ENCODE measurements around the gene MOV10L1.

The MOV10L1 gene

GRCh38 chr22:50175921-50176849 is 86.4 kb downstream of the MOV10L1 start:
- no peak for DNase-seq (ENCODE audit: low read depth)

GRCh38 chr22:50176850-50177536 is 87.2 kb downstream of the MOV10L1 start:
- DNase-seq (ENCODE audit: low read depth): no peak

- DNase-seq (ENCODE audit: low read depth): no peak
Measured at GRCh38 chr22:50177537-50178470, 88.0 kb downstream of the MOV10L1 start.

GRCh38 chr22:50178471-50178864 is 88.7 kb downstream of the MOV10L1 start:
- no peak for DNase-seq (ENCODE audit: low read depth)

- DNase-seq (ENCODE audit: low read depth): no peak
Measured at GRCh38 chr22:50178871-50179869, 89.4 kb downstream of the MOV10L1 start.

GRCh38 chr22:50179937-50180726 is 90.3 kb downstream of the MOV10L1 start:
- no peak for DNase-seq (ENCODE audit: low read depth)

- no peak for DNase-seq (ENCODE audit: low read depth)
Measured at GRCh38 chr22:50180727-50181521, 91.1 kb downstream of the MOV10L1 start.

GRCh38 chr22:50182176-50183081 is 92.6 kb downstream of the MOV10L1 start:
- no peak for DNase-seq (ENCODE audit: low read depth)

- no peak for DNase-seq (ENCODE audit: low read depth)
Measured at GRCh38 chr22:50183141-50183971, 93.5 kb downstream of the MOV10L1 start.

- no peak for DNase-seq (ENCODE audit: low read depth)
Measured at GRCh38 chr22:50184004-50184901, 94.4 kb downstream of the MOV10L1 start.

- no peak for DNase-seq (ENCODE audit: low read depth)
Measured at GRCh38 chr22:50184902-50185374, 95.1 kb downstream of the MOV10L1 start.

- peak; percentile 84 for DNase-seq (ENCODE audit: low read depth)
Measured at GRCh38 chr22:50185375-50186087, 95.7 kb downstream of the MOV10L1 start, which contains the start of gene TRABD. TRABD (plus strand) TSS chr22:50185913; CDS start chr22:50193061, 7,148 bp downstream.

- DNase-seq (ENCODE audit: low read depth): no peak
Measured at GRCh38 chr22:50186181-50186714, 96.4 kb downstream of the MOV10L1 start.

GRCh38 chr22:50186761-50187523 is 97.1 kb downstream of the MOV10L1 start:
- no peak for DNase-seq (ENCODE audit: low read depth)

All from T follicular helper cell (primary cell).